Psoas muscle (tissue), 8 donors: ENCODE data around the gene ADAMTS8. TPM values are rescaled to one million over a fixed set of nuclear protein-coding genes. Genes with fewer than 3 reads are reported as not detected.

Experiments used
- ATAC-seq, 4 donors: fragments of 200-7000 bp; cut with Tn5 transposase; one replicate each; pipeline ENCODE4 v1.9.1; 2020; ENCODE audit warnings: moderate library complexity in 3 of 4, mild to moderate bottlenecking in 2 of 4
- DNase-seq, 2 donors: peaks; one replicate each; pipeline ENCODE4 v3.0.0-alpha.2; 2020
- H3K27ac ChIP-seq: fragments of 200-600 bp; one replicate; pipeline ENCODE4 v1.8.0; 2022
- H3K27me3 ChIP-seq, 3 donors: fragments of 200-600 bp in 1 of 3; one replicate each; pipeline versions ENCODE4 v1.6.1 to v1.8.0; 2013 to 2022; ENCODE audit warnings: low read length in 2 of 3, mild to moderate bottlenecking in 2 of 3, moderate library complexity in 1 of 3; ENCODE audit not compliant: insufficient read depth in 3 of 3
- H3K36me3 ChIP-seq, 2 donors: fragments of 200-600 bp in 1 of 2; one replicate each; pipeline versions ENCODE4 v1.6.1 to v1.8.0; 2013 to 2022; ENCODE audit warnings: low read depth in 1 of 2, mild to moderate bottlenecking in 1 of 2, moderate library complexity in 1 of 2; ENCODE audit not compliant: insufficient read depth in 1 of 2
- H3K4me1 ChIP-seq: fragments of 200-600 bp; one replicate; pipeline ENCODE4 v1.8.0; 2022
- H3K4me3 ChIP-seq: fragments of 200-600 bp; one replicate; pipeline ENCODE4 v1.8.0; 2022; ENCODE audit warnings: mild to moderate bottlenecking
- H3K9me3 ChIP-seq: fragments of 200-600 bp; one replicate; pipeline ENCODE4 v1.8.0; 2022
- WGBS, 3 donors: extraction: QIAGEN DNeasy Blood & Tissue Kit; methylation state at CpG; one replicate each; pipeline versions ENCODE4 v1.1.6 to v1.1.7; 2013; 5-methylcytosine and 5-hydroxymethylcytosine counted together
- intact Hi-C, 2 donors: fragments of 100-400 bp; cut with DNase I; formaldehyde crosslinking; loops; one replicate each; pipeline versions ENCODE4 v1.11.0 to v1.14.2; 2022
- polyA plus RNA-seq, 3 donors: library from polyadenylated mRNA; stranded (reverse); fragments of 200-250 nt; gene quantifications; one replicate each; pipeline ENCODE4 v1.2.3, GENCODE V29; 2013
- total RNA-seq, 4 donors: library from RNA; stranded (reverse); fragmentation: NEBNext Ultra II Directional in 2 of 4; extraction: Animal tissue kit (Norgen Biotek cat#: 25700) in 2 of 4; gene quantifications; one replicate each; pipeline versions ENCODE4 v1.2.1 to v1.2.4, GENCODE V29; 2021 to 2023
- TF ChIP-seq, protein P1 (sequence below): fragments of 200-600 bp; IDR thresholded peaks from one replicate; pipeline ENCODE4 v1.8.0; 2022; ENCODE audit warnings: antibody characterized with exemption
- donor health status: healthy with polysubstance abuse.
- donor health status: DM: no; HTN: no; CAD: no; lungs with moderate emphysema.
- donor health status: Bipolar disorder and iron deficiency.
- donor health status: healthy.
- donor health status: DM: yes; HTN: yes; CAD: no.
- donor health status: DM: no; HTN: no; CAD: no.
- donor health status: DM: no; HTN: no; CAD: no.
- donor health status: DM: yes; HTN: yes; CAD: no.

Gene ADAMTS8
- total and polyA plus RNA-seq, 7 donors = 0.12 to 1.2 (median 0.32) TPM; not detected in 1

DNA sequence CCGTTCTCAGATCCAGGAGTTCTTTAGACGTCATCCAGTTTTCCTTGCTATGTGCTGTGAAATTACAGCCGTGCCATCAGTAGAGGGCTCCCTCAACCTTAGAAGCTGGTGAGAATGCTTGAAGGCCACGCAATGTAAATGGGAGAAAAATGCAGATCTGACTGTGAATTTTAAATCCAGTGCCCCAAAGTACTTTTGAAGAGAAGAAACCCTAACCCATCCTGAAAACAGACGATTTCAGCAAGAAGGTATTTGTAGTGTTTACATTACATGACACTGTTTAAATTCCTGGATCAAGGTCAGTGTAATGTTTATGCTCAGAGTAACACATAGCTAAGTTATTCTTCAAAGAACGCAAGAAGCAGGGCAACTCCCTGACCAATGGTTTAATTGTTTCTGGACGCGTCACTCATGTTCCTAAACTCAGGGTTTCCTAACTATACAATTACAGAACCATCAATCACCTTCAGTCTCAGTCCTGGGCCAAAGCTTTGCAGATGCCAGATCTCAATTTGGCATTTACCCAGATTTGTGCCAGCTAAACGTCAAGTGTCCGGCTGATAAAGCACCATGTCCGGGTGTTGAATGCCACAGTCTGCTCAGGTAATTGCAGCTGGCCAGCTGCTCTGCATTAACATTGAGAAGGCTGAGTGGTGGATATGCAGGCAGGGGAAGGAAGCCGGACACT lies 38.2 kb downstream of the ADAMTS8 start:
- TF ChIP-seq, protein P1, sequence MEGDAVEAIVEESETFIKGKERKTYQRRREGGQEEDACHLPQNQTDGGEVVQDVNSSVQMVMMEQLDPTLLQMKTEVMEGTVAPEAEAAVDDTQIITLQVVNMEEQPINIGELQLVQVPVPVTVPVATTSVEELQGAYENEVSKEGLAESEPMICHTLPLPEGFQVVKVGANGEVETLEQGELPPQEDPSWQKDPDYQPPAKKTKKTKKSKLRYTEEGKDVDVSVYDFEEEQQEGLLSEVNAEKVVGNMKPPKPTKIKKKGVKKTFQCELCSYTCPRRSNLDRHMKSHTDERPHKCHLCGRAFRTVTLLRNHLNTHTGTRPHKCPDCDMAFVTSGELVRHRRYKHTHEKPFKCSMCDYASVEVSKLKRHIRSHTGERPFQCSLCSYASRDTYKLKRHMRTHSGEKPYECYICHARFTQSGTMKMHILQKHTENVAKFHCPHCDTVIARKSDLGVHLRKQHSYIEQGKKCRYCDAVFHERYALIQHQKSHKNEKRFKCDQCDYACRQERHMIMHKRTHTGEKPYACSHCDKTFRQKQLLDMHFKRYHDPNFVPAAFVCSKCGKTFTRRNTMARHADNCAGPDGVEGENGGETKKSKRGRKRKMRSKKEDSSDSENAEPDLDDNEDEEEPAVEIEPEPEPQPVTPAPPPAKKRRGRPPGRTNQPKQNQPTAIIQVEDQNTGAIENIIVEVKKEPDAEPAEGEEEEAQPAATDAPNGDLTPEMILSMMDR = peak; percentile 27
- Histone ChIP-seq H3K27me3 (no peaks in the 10 kb centered on the region), H3K4me1 (peaks cover 3% of the 10 kb centered on the region), H3K27ac (no peak overlapping the region), H3K9me3 (no peaks in the 10 kb centered on the region), H3K36me3 (no peaks in the 10 kb centered on the region), H3K4me3 (no peak overlapping the region)
- peak in 3 of 4 donors; percentile 28 to 80 (median 70) for ATAC-seq
- no peak for DNase-seq
- WGBS, 3 donors = 22 to 33% (median 28%) methylated on average over 12 of the region's 12 CpGs
- intact Hi-C loops = no loop called here

DNA sequence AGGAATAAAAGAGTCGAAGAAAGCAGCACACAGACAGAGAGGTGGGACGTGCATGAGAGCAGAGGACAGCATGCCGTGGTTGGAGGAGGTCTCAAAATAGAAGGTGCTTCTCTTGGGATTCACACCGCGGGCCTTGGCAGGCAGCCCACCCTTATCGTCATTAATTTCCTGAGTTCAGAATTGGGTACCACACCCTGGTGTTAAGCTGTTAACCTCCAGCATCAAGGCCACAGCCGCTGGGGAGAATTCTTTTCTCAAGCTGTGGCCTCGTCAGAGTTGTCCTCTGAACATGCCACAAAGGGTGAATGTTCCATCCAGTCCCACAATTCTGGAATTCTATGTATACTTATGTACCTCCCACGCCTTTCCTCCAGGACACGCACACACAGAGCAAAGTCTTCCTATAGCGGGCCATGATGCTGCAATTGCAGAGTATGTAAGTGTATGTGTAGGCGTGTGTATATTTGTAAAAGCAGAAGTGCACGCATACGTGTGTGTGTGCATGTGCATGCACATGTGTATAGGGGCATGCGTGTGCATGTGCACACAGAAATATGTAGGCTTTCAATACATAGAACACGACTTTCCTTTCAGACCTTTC lies 39.0 kb downstream of the ADAMTS8 start:
- TF ChIP-seq, protein P1 = no peak
- Histone ChIP-seq H3K27ac (no peak overlapping the region), H3K9me3 (no peaks in the 10 kb centered on the region), H3K4me3 (no peak overlapping the region), H3K36me3 (no peaks in the 10 kb centered on the region), H3K4me1 (peaks cover 9% of the 10 kb centered on the region), H3K27me3 (no peaks in the 10 kb centered on the region)
- no peak for DNase-seq
- ATAC-seq = peak in 1 of 4 donors; percentile 52
- intact Hi-C loops = no loop called here
- WGBS, 3 donors = 61 to 63% (median 62%) methylated on average over 16 of the region's 16 CpGs

DNA sequence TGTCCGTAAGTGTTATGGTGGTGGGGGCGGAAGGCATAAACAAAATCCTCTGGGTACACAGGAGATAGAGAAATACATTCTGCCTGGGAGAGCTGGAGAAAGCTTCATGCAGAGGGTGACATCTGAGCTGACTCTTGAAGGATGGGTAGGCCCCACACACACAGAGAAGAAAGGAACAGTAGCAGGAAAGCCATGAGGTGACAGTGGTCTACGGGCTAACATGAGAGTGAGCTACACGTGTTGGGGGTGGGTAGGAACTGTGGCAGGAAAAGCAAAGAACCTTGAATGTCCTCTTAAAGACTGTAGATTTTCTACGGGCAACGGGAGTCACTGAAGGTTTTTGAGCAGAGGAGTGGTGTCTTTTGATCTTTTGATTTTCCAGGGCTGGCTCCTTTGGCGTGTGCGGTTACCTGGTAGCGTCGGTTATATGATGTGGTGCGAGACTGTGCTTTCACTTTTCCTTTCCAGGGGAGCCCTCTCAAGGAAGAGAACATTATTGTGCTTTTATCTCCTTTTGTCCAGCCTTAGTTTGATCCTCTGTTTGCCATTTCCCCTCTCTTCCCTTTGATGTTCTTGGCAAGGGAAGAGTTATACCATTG lies 39.7 kb downstream of the ADAMTS8 start:
- H3K4me3 ChIP-seq = no peak overlapping the region
- DNase-seq (no peak), ATAC-seq (no peak)
- 72 to 83% (median 79%) methylated on average over 11 of the region's 11 CpGs for WGBS, 3 donors
- TF ChIP-seq, protein P1 = no peak
- H3K4me1 ChIP-seq = peaks cover 16% of the 10 kb centered on the region
- H3K9me3 ChIP-seq = no peaks in the 10 kb centered on the region
- H3K27me3 ChIP-seq = no peaks in the 10 kb centered on the region
- H3K36me3 ChIP-seq = no peaks in the 10 kb centered on the region
- H3K27ac ChIP-seq = no peak overlapping the region
- intact Hi-C loops = no loop called here

DNA sequence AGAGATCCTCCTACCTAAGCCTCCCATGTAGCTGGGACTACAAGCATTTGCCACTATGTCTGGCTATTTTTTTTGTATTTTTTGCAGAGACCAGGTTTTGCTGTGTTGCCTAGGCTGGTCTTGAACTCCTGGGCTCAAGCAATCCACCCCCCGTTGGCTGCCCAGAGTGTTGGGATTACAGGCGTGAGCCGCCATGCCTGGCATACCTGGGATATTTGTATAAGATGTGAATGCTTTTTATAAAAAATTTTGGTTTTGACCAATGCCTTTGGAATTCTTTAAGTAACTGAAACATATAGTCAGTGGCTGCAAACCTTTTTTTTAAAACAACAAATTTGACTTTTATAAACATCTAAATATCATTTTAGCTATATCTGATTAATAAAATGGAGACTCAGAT lies 42.4 kb downstream of the ADAMTS8 start:
- no peak for ATAC-seq
- Histone ChIP-seq H3K4me3 (no peak overlapping the region), H3K9me3 (no peaks in the 10 kb centered on the region), H3K27me3 (no peaks in the 10 kb centered on the region), H3K27ac (no peak overlapping the region), H3K36me3 (no peaks in the 10 kb centered on the region), H3K4me1 (peaks cover 26% of the 10 kb centered on the region)
- 95 to 99% (median 98%) methylated on average over 3 of the region's 3 CpGs for WGBS, 3 donors
- no peak for DNase-seq
- TF ChIP-seq, protein P1 = no peak
- intact Hi-C loops = no loop called here
